Transverse colon (tissue), 3 donors: ENCODE measurements around the gene SLC12A2.

Source experiments
- EP300 ChIP-seq: sonication (generic); formaldehyde crosslinking; IDR thresholded peaks from one replicate; pipeline ENCODE4 v1.6.1; 2017; ENCODE audit warnings: antibody characterized with exemption, low read depth
- POLR2A ChIP-seq: fragments of 450-650 bp; IDR thresholded peaks from one replicate; pipeline ENCODE4 v1.6.1; 2016; ENCODE audit warnings: antibody characterized with exemption, mild to moderate bottlenecking, moderate library complexity
- TF ChIP-seq, protein P1 (sequence below), 5 experiments: fragments of 200-600 bp in 3 of 5; fragments of 450-650 bp in 2 of 5; sonication (generic) in 3 of 5; IDR thresholded peaks; 1 replicate in 2 of 5; 2 replicates in 3 of 5; pipeline ENCODE4 v1.5.1; 2016 to 2017; ENCODE audit warnings: antibody characterized with exemption in 5 of 5, inconsistent platforms in 3 of 5, mild to moderate bottlenecking in 2 of 5, moderate library complexity in 1 of 5

DNA sequence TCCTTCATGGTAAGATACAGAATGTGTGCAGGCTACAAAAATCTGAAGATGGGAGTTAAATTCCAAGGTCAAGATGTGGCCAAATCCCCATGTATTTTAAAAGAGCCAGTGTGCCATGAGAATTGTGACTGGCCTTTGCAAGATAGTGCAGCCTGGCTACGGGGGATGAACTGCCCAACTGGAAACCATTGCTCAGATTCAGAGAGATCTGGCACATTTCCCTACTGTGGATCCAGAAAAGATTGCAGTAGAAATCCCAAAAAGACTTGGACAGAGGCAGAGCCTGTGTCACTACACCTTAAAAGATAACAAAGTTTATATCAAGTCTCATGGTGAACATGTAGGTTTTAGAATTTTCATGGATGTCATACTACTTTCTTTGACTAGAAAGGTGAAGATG, 26.2 kb downstream of the SLC12A2 start:
- TF ChIP-seq POLR2A (no peak), EP300 (no peak)
- TF ChIP-seq, protein P1, sequence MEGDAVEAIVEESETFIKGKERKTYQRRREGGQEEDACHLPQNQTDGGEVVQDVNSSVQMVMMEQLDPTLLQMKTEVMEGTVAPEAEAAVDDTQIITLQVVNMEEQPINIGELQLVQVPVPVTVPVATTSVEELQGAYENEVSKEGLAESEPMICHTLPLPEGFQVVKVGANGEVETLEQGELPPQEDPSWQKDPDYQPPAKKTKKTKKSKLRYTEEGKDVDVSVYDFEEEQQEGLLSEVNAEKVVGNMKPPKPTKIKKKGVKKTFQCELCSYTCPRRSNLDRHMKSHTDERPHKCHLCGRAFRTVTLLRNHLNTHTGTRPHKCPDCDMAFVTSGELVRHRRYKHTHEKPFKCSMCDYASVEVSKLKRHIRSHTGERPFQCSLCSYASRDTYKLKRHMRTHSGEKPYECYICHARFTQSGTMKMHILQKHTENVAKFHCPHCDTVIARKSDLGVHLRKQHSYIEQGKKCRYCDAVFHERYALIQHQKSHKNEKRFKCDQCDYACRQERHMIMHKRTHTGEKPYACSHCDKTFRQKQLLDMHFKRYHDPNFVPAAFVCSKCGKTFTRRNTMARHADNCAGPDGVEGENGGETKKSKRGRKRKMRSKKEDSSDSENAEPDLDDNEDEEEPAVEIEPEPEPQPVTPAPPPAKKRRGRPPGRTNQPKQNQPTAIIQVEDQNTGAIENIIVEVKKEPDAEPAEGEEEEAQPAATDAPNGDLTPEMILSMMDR (IDR thresholded peaks at IDR 0.05) = no peak
